ENCODE results near the gene STK39. TPM values are rescaled to one million over a fixed set of nuclear protein-coding genes. Genes with fewer than 3 reads are reported as not detected.

STK39 gene
- total RNA-seq, 4 donors from 2014 or later, result 17.4 to 27.6 (median 20.6) TPM

GRCh38 chr2:168009900-168010299, 237.5 kb downstream of the STK39 start:
- H3K36me3 ChIP-seq, result peaks cover 0 to 69% (median 0%) of the 10 kb centered on the region in 3 donors
- no peaks in the 10 kb centered on the region for H3K4me1 ChIP-seq
- intact Hi-C loops (cut with DNase I), result no loop called here
- no peaks in the 10 kb centered on the region for H3K9me3 ChIP-seq
- no peak overlapping the region for H3K4me3 ChIP-seq
- no peak for TF ChIP-seq POLR2A (IDR thresholded peaks at IDR 0.05)
- no peak for TF ChIP-seq CTCF (IDR thresholded peaks at IDR 0.05)
- no peaks in the 10 kb centered on the region for H3K27me3 ChIP-seq
- WGBS, 2 donors, result 86 to 94% methylated on average over 1 of the region's 1 CpG
- DNase-seq, result no peak
- H3K27ac ChIP-seq, result no peak overlapping the region

GRCh38 chr2:168008646-168009195, 238.7 kb downstream of the STK39 start:
- Histone ChIP-seq H3K27me3 (no peaks in the 10 kb centered on the region), H3K4me3 (no peak overlapping the region), H3K4me1 (no peaks in the 10 kb centered on the region), H3K27ac (no peak overlapping the region), H3K36me3 (peaks cover 0 to 66% (median 0%) of the 10 kb centered on the region in 3 donors), H3K9me3 (no peaks in the 10 kb centered on the region)
- TF ChIP-seq CTCF (IDR thresholded peaks at IDR 0.05) (no peak), POLR2A (IDR thresholded peaks at IDR 0.05) (no peak)
- WGBS, 2 donors, result 86 to 93% methylated on average over 3 of the region's 3 CpGs
- DNase-seq, result no peak
- intact Hi-C loops (cut with DNase I), result no loop called here

GRCh38 chr2:168006498-168006897, 240.9 kb downstream of the STK39 start:
- no peak for DNase-seq
- Histone ChIP-seq H3K27me3 (no peaks in the 10 kb centered on the region), H3K9me3 (no peaks in the 10 kb centered on the region), H3K4me1 (no peaks in the 10 kb centered on the region), H3K27ac (no peak overlapping the region), H3K36me3 (peaks cover 0 to 46% (median 0%) of the 10 kb centered on the region in 3 donors), H3K4me3 (no peak overlapping the region)
- WGBS, 2 donors, result 81 to 89% methylated on average over 5 of the region's 5 CpGs
- TF ChIP-seq CTCF (IDR thresholded peaks at IDR 0.05) (no peak), POLR2A (IDR thresholded peaks at IDR 0.05) (no peak)
- intact Hi-C loops (cut with DNase I), result no loop called here

GRCh38 chr2:168005586-168005985, 241.8 kb downstream of the STK39 start:
- intact Hi-C loops (cut with DNase I), result no loop called here
- no peak for DNase-seq
- WGBS, 2 donors, result 90 to 96% methylated on average over 3 of the region's 3 CpGs
- H3K9me3 ChIP-seq, result no peaks in the 10 kb centered on the region
- no peaks in the 10 kb centered on the region for H3K4me1 ChIP-seq
- peaks cover 0 to 37% (median 0%) of the 10 kb centered on the region in 3 donors for H3K36me3 ChIP-seq
- no peaks in the 10 kb centered on the region for H3K27me3 ChIP-seq
- no peak overlapping the region for H3K27ac ChIP-seq
- TF ChIP-seq CTCF (IDR thresholded peaks at IDR 0.05) (no peak), POLR2A (IDR thresholded peaks at IDR 0.05) (no peak)
- no peak overlapping the region for H3K4me3 ChIP-seq

GRCh38 chr2:168003876-168004275, 243.5 kb downstream of the STK39 start:
- WGBS, 2 donors, result 90 to 98% methylated on average over 3 of the region's 3 CpGs
- H3K4me1 ChIP-seq, result no peaks in the 10 kb centered on the region
- intact Hi-C loops (cut with DNase I), result no loop called here
- H3K36me3 ChIP-seq, result peaks cover 0 to 23% (median 0%) of the 10 kb centered on the region in 3 donors
- H3K9me3 ChIP-seq, result no peaks in the 10 kb centered on the region
- no peak for DNase-seq
- no peaks in the 10 kb centered on the region for H3K27me3 ChIP-seq
- H3K4me3 ChIP-seq, result no peak overlapping the region
- no peak overlapping the region for H3K27ac ChIP-seq
- TF ChIP-seq CTCF (IDR thresholded peaks at IDR 0.05), result no peak
- no peak for TF ChIP-seq POLR2A (IDR thresholded peaks at IDR 0.05)
